Panc1 (cell line): ENCODE results near the gene OSBPL10.

Experiments used
- CTCF ChIP-seq: fragments of 450-650 bp; IDR thresholded peaks from 2 replicates; pipeline ENCODE4 v1.5.1; 2017; ENCODE audit warnings: mild to moderate bottlenecking
- POLR2AphosphoS5 ChIP-seq: IDR thresholded peaks from 2 replicates; pipeline ENCODE4 v1.6.1; 2012; ENCODE audit warnings: mild to moderate bottlenecking, low read depth, low read length, moderate library complexity
- REST ChIP-seq, 2 experiments: IDR thresholded peaks; 2 replicates each; pipeline ENCODE4 v1.6.1; 2011 to 2012; ENCODE audit warnings: low read depth in 2 of 2, control low read depth in 1 of 2, low read length in 1 of 2, mild to moderate bottlenecking in 1 of 2, moderate library complexity in 1 of 2; ENCODE audit not compliant: insufficient read depth in 1 of 2
- TCF7L2 ChIP-seq: IDR thresholded peaks from 2 replicates; pipeline ENCODE4 v1.6.1; 2011; ENCODE audit warnings: mild to moderate bottlenecking, low read depth, low read length, inconsistent platforms

GRCh38 chr3:31821118-31821517 is 159.9 kb downstream of the OSBPL10 start:
- TF ChIP-seq REST (IDR thresholded peaks at IDR 0.05; ENCODE audit: insufficient read depth in 1 of 2, low read depth in 2 of 2, low read length in 1 of 2) (no peak), CTCF (no peak), TCF7L2 (no peak), POLR2AphosphoS5 (no peak)
